Activated T-cell treated with anti-CD3 and anti-CD28 coated beads, Interleukin-2, amount 50 U/mL, for 1 hour (primary cell): ENCODE data around the gene UBP1.
"Not testable (repeated sequence)": the region's sequence is repeated elsewhere in the genome, so short reads cannot be mapped to it uniquely, and the experiment has no call there.

Experiments
- DNase-seq: peaks from one replicate; pipeline ENCODE4 v3.0.0-alpha.2; 2020

UBP1 gene

GRCh38 chr3:33388374-33389100 lies 51.7 kb downstream of the UBP1 start:
- DNase-seq = no peak

GRCh38 chr3:33386631-33387030 lies 53.6 kb downstream of the UBP1 start:
- no peak for DNase-seq

- DNase-seq = peak; percentile 23
Observed at GRCh38 chr3:33385423-33385822, 54.8 kb downstream of the UBP1 start.

- no peak for DNase-seq
Observed at GRCh38 chr3:33383951-33384350, 56.3 kb downstream of the UBP1 start.

- no peak for DNase-seq
Observed at GRCh38 chr3:33380653-33381052, 59.6 kb downstream of the UBP1 start.

GRCh38 chr3:33377931-33378330 lies 62.3 kb downstream of the UBP1 start:
- DNase-seq = no peak

- no peak for DNase-seq
Observed at GRCh38 chr3:33377489-33377888, 62.7 kb downstream of the UBP1 start.

GRCh38 chr3:33373082-33373437 lies 67.1 kb downstream of the UBP1 start:
- no peak for DNase-seq

- DNase-seq = peak; percentile 29
Observed at GRCh38 chr3:33372218-33373081, 67.8 kb downstream of the UBP1 start.

- DNase-seq = no peak
Observed at GRCh38 chr3:33364531-33365128, 75.6 kb downstream of the UBP1 start.

GRCh38 chr3:33364060-33364459 lies 76.1 kb downstream of the UBP1 start:
- DNase-seq = no peak

GRCh38 chr3:33363113-33363800 lies 76.9 kb downstream of the UBP1 start:
- DNase-seq = no peak

- no peak for DNase-seq
Observed at GRCh38 chr3:33360136-33360825, 79.9 kb downstream of the UBP1 start.

GRCh38 chr3:33358172-33358781 lies 81.9 kb downstream of the UBP1 start:
- no peak for DNase-seq

GRCh38 chr3:33355611-33356010 lies 84.6 kb downstream of the UBP1 start:
- DNase-seq = no peak

- no peak for DNase-seq
Observed at GRCh38 chr3:33339758-33340157, 100.4 kb downstream of the UBP1 start.

- not testable (repeated sequence) for DNase-seq
Observed at GRCh38 chr3:33338936-33339465, 101.2 kb downstream of the UBP1 start.
